GM12878 (cell line): ENCODE measurements around the gene RIPK4. TPM values are rescaled to one million over a fixed set of nuclear protein-coding genes. Genes with fewer than 3 reads are reported as not detected.
"Not testable (repeated sequence)": the region's sequence is repeated elsewhere in the genome, so short reads cannot be mapped to it uniquely, and the experiment has no call there.

Experiments
- ATAC-seq: fragments of 200-7000 bp; cut with Tn5 transposase; 3 replicates; pipeline ENCODE4 v1.9.1; 2020; ENCODE audit warnings: mild to moderate bottlenecking, moderate library complexity
- BruUV-seq: library from RNA; stranded (reverse); fragments of 400-500 nt; replicated peaks from 2 replicates; lab custom pipeline; 2021; lab: Mats Ljungman, UMichigan
- CTCF ChIA-PET: fragments of 300-600 bp; sonication (Branson Sonifier 250); formaldehyde crosslinking; extraction: SDS; loops from one replicate; lab custom pipeline; 2021; ENCODE audit warnings: inconsistent platforms; lab: Yijun Ruan, JAX
- POLR2A ChIA-PET: fragments of 350-600 bp; formaldehyde crosslinking; extraction: SDS; loops from one replicate; lab custom pipeline; 2021; ENCODE audit warnings: inconsistent platforms; lab: Charles Lee
- RAD21 ChIA-PET: fragments of 300-600 bp; sonication (Branson Sonifier 250); formaldehyde crosslinking; loops from one replicate; lab custom pipeline; 2023; ENCODE audit warnings: antibody characterized with exemption; ENCODE audit not compliant: unreplicated experiment; lab: Charles Lee
- SMC1A ChIA-PET: fragments of 300-600 bp; sonication (Branson Sonifier 250); formaldehyde crosslinking; loops from one replicate; lab custom pipeline; 2023; ENCODE audit not compliant: unreplicated experiment, uncharacterized antibody; lab: Charles Lee
- DNase-seq: peaks from one replicate; pipeline ENCODE4 v3.0.0-alpha.2; 2011; ENCODE audit warnings: low read depth, low spot score
- FAIRE-seq: peaks from 3 replicates; lab custom pipeline; 2011; peaks lifted over from hg19 to GRCh38; lab: Jason Lieb, UNC
- H2AFZ ChIP-seq: 2 replicates; pipeline ENCODE4 v1.6.0; 2011; ENCODE audit warnings: low read depth, low read length, control low read depth; ENCODE audit not compliant: control insufficient read depth
- H3K27ac ChIP-seq: 2 replicates; pipeline ENCODE4 v1.5.1; 2011; ENCODE audit warnings: control low read depth; ENCODE audit not compliant: control insufficient read depth, insufficient read depth
- H3K27me3 ChIP-seq, 2 experiments: replicated peaks in 1 of 2; 2 replicates each; pipeline versions ENCODE4 v1.6.0 to v1.6.1; 2011; ENCODE audit warnings: low read length in 1 of 2; ENCODE audit not compliant: control insufficient read depth in 2 of 2, insufficient read depth in 2 of 2
- H3K36me3 ChIP-seq, 2 experiments: 2 replicates each; pipeline ENCODE4 v1.5.1; 2011; ENCODE audit warnings: low read length in 1 of 2; ENCODE audit not compliant: control insufficient read depth in 2 of 2, insufficient read depth in 2 of 2
- H3K4me1 ChIP-seq: 2 replicates; pipeline ENCODE4 v1.6.1; 2011; ENCODE audit warnings: mild to moderate bottlenecking, low read length, moderate library complexity, mixed read lengths; ENCODE audit not compliant: control insufficient read depth, insufficient read depth
- H3K4me2 ChIP-seq: 2 replicates; pipeline ENCODE4 v1.6.0; 2011; ENCODE audit warnings: control low read depth; ENCODE audit not compliant: control insufficient read depth, insufficient read depth
- H3K4me3 ChIP-seq: fragments of 200-600 bp; sonication (generic); 2 replicates; pipeline ENCODE4 v1.5.1; 2016
- H3K79me2 ChIP-seq: 2 replicates; pipeline ENCODE4 v1.6.0; 2011; ENCODE audit warnings: low read length; ENCODE audit not compliant: control insufficient read depth, insufficient read depth
- H3K9ac ChIP-seq: 2 replicates; pipeline ENCODE4 v1.8.0; 2011; ENCODE audit warnings: low read length, control low read depth, mixed read lengths; ENCODE audit not compliant: control insufficient read depth, insufficient read depth
- H3K9me3 ChIP-seq: replicated peaks from 3 replicates; pipeline ENCODE4 v1.5.1; 2011; ENCODE audit warnings: mild to moderate bottlenecking, low read length; ENCODE audit not compliant: control insufficient read depth, insufficient read depth
- H4K20me1 ChIP-seq: 2 replicates; pipeline ENCODE4 v1.6.0; 2011; ENCODE audit not compliant: control insufficient read depth, insufficient read depth
- BMI1 ChIP-seq: fragments of 450-650 bp; IDR thresholded peaks from 2 replicates; pipeline ENCODE4 v1.6.1; 2016; ENCODE audit warnings: mild to moderate bottlenecking, moderate library complexity, borderline replicate concordance
- CHD1 ChIP-seq: IDR thresholded peaks from 2 replicates; pipeline ENCODE4 v1.6.1; 2012; ENCODE audit warnings: low read depth, low read length, improper control_type of control experiment
- FOXM1 ChIP-seq: IDR thresholded peaks from 2 replicates; pipeline ENCODE4 v1.6.1; 2012; ENCODE audit warnings: low read depth, mild to moderate bottlenecking, inconsistent platforms, low read length, moderate library complexity
- MLLT1 ChIP-seq: fragments of 450-650 bp; IDR thresholded peaks from 2 replicates; pipeline ENCODE4 v1.6.1; 2016; ENCODE audit warnings: mild to moderate bottlenecking
- NFXL1 ChIP-seq: fragments of 450-650 bp; IDR thresholded peaks from 2 replicates; pipeline ENCODE4 v1.6.1; 2017; ENCODE audit warnings: antibody characterized with exemption, mild to moderate bottlenecking, borderline replicate concordance
- PAX8 ChIP-seq: fragments of 450-650 bp; IDR thresholded peaks from 2 replicates; pipeline ENCODE4 v1.6.1; 2017; ENCODE audit warnings: mild to moderate bottlenecking, moderate library complexity
- RCOR1 ChIP-seq: conservative IDR thresholded peaks from 2 replicates; pipeline ENCODE4 v1.6.1; 2012; ENCODE audit warnings: low read depth, low read length, improper control_type of control experiment
- STAT3 ChIP-seq: IDR thresholded peaks from 2 replicates; pipeline ENCODE4 v1.6.1; 2011; ENCODE audit warnings: low read depth, low read length, improper control_type of control experiment
- WGBS: methylation state at CpG from one replicate; pipeline ENCODE4 v1.1.6; 2016; ENCODE audit warnings: low lambda C conversion rate; ENCODE audit not compliant: insufficient replicate concordance, insufficient coverage; ENCODE audit errors: missing lambda C conversion rate; 5-methylcytosine and 5-hydroxymethylcytosine counted together
- in situ Hi-C: fragments of 300-500 bp; cut with MboI; formaldehyde crosslinking; loops from 9 replicates; pipeline ENCODE4 v1.14.3; 2018; ENCODE audit warnings: mixed read lengths
- intact Hi-C: fragments of 100-400 bp; cut with micrococcal nuclease; formaldehyde crosslinking; loops from one replicate; pipeline ENCODE4 v1.14.2; 2022; ENCODE audit not compliant: unreplicated experiment
- polyA plus RNA-seq, 11 experiments: library from polyadenylated mRNA; depleted of rRNA in 4 of 11; unstranded in 6 of 11; stranded (reverse) in 5 of 11; fragments of >200 nt; fragmentation: Nextera tagmentation in 4 of 11; fragmentation: Illumina TruSeq in 1 of 11; extraction: Ambion mirVana in 4 of 11; extraction: Trizol in 1 of 11; gene quantifications; 1 replicate in 1 of 11; 2 replicates in 10 of 11; pipeline versions ENCODE4 v1.2.1 to v1.2.3, GENCODE V29; 2011 to 2016; ENCODE audit warnings: inconsistent platforms in 2 of 11, missing spikeins in 2 of 11, low read depth in 1 of 11
- total RNA-seq, 4 experiments: library from RNA; depleted of rRNA in 3 of 4; stranded (reverse); fragments of >200 nt in 3 of 4; fragmentation: Illumina TruSeq in 1 of 4; extraction: Trizol in 1 of 4; gene quantifications; 2 replicates each; pipeline versions ENCODE4 v1.2.1 to v1.2.3, GENCODE V29; 2013 to 2021

The RIPK4 gene
- total and polyA plus RNA-seq, 10 of the 15 experiments (the other 5 are each of a cell fraction or from before 2014, with no cell fraction given), result 0.05 TPM; not detected in 9

- TF ChIP-seq MLLT1 (no peak), STAT3 (no peak), RCOR1 (no peak), BMI1 (no peak), NFXL1 (no peak), CHD1 (no peak), FOXM1 (no peak), PAX8 (no peak)
Observed at GRCh38 chr21:41695513-41695912, 71.3 kb downstream of the RIPK4 start (continued).

GRCh38 chr21:41694042-41694441 is 72.8 kb downstream of the RIPK4 start:
- intact Hi-C loops, CTCF ChIA-PET, RAD21 ChIA-PET, H3K27ac ChIP-seq, H3K4me2 ChIP-seq, DNase-seq, H3K79me2 ChIP-seq, H3K9me3 ChIP-seq, H3K36me3 ChIP-seq, ATAC-seq, in situ Hi-C loops, H3K9ac ChIP-seq, H2AFZ ChIP-seq, H3K27me3 ChIP-seq, H3K4me3 ChIP-seq, SMC1A ChIA-PET, H3K4me1 ChIP-seq, H4K20me1 ChIP-seq, POLR2A ChIA-PET, FAIRE-seq, BruUV-seq: not testable (repeated sequence)
- 7% methylated on average over 4 of the region's 4 CpGs for WGBS
